Measurements from ENCODE around the gene SNTG2. TPM values are rescaled to one million over a fixed set of nuclear protein-coding genes. Genes with fewer than 3 reads are reported as not detected.

Gene SNTG2
- total RNA-seq, 1 donor from 2014 or later, result 23.2 TPM

DNA sequence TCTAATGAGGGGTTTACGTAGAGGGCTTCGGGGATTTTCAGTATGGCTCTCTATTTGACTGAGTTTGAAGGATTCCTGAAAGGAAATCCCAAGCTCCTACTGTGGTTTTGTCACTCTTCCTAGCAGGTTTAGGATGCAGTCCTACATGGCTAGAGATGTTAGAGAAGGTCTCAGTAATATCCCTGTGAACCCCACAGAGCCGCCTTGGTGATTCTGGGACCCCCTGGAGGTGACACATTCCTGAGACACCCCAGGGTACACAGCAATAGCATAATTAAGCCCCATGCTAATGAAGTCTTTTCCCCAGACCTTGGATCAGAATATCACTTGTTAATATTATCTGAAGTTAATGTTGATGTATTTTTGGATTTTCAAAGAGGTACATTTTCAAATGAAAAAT lies 103.8 kb downstream of the SNTG2 start:
- H3K4me3 Mint-ChIP-seq (ENCODE audit: unreplicated experiment), result no peak overlapping the region
- H3K9me3 Mint-ChIP-seq (ENCODE audit: unreplicated experiment), result no peaks in the 10 kb centered on the region
- H3K27me3 Mint-ChIP-seq (ENCODE audit: unreplicated experiment), result peaks cover 2% of the 10 kb centered on the region
- H3K4me1 Mint-ChIP-seq (ENCODE audit: unreplicated experiment), result peaks cover 21% of the 10 kb centered on the region
- no peak for DNase-seq (ENCODE audit: low spot score)
- H3K27ac Mint-ChIP-seq (ENCODE audit: unreplicated experiment), result no peak overlapping the region
- TF ChIP-seq, protein P1, sequence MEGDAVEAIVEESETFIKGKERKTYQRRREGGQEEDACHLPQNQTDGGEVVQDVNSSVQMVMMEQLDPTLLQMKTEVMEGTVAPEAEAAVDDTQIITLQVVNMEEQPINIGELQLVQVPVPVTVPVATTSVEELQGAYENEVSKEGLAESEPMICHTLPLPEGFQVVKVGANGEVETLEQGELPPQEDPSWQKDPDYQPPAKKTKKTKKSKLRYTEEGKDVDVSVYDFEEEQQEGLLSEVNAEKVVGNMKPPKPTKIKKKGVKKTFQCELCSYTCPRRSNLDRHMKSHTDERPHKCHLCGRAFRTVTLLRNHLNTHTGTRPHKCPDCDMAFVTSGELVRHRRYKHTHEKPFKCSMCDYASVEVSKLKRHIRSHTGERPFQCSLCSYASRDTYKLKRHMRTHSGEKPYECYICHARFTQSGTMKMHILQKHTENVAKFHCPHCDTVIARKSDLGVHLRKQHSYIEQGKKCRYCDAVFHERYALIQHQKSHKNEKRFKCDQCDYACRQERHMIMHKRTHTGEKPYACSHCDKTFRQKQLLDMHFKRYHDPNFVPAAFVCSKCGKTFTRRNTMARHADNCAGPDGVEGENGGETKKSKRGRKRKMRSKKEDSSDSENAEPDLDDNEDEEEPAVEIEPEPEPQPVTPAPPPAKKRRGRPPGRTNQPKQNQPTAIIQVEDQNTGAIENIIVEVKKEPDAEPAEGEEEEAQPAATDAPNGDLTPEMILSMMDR (IDR thresholded peaks at IDR 0.05; ENCODE audit: unreplicated experiment), result no peak
- no peaks in the 10 kb centered on the region for H3K36me3 Mint-ChIP-seq (ENCODE audit: low read depth, unreplicated experiment)

DNA sequence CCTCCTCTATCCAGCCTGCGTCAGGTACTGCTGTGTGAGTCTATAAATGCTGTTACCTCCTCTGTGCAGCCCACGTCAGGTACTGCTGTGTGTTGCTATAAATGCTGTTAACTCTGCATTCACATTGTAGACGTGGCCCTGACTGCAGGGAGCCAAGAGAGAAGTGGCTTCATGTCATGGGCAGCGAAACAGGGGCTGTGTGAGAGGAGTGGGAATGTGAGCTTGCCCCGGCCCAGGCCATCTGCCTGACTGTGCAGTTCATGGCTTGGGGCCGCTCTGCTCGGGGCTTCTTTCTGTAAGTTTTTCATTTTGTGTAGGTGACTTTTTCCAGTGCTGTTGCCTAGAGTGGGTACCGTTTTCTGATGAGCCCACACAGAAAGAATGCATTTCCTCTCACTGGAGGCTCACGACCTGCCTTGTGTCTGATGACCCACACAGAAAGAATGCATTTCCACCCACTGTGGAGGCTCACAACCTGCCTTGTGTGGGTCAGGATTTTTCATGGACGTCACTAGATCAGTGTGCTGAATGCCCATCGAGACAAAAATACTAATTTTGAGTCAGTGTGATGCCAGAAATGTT lies 104.5 kb downstream of the SNTG2 start:
- Mint-ChIP-seq H3K4me1 (ENCODE audit: unreplicated experiment) (peaks cover 21% of the 10 kb centered on the region), H3K36me3 (ENCODE audit: low read depth, unreplicated experiment) (no peaks in the 10 kb centered on the region), H3K4me3 (ENCODE audit: unreplicated experiment) (peak overlapping the region; percentile 82), H3K9me3 (ENCODE audit: unreplicated experiment) (no peaks in the 10 kb centered on the region), H3K27me3 (ENCODE audit: unreplicated experiment) (peaks cover 2% of the 10 kb centered on the region), H3K27ac (ENCODE audit: unreplicated experiment) (peak overlapping the region; percentile 58)
- TF ChIP-seq, protein P1 (IDR thresholded peaks at IDR 0.05; ENCODE audit: unreplicated experiment), result no peak
- DNase-seq (ENCODE audit: low spot score), result no peak

DNA sequence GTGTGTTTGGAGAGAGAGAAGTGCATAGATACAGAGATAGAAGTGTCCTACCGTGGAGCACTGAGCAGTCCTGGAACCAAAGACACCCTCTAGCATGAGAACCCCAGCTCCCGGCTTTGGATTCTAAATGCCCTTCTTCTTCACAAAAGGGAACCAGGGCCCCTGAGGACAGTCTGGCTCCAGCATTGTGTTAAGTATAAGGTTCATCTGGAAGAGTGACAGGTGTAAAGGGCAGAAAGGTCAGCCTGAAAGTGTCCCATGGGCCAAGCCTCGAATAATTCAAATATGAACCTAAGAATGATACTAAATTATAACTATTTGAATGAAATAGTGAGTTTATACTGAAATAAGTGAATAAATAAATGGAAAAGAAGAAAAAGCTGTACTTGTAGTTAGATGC lies 109.7 kb downstream of the SNTG2 start:
- no peak for DNase-seq (ENCODE audit: low spot score)
- TF ChIP-seq, protein P1 (IDR thresholded peaks at IDR 0.05; ENCODE audit: unreplicated experiment), result no peak

DNA sequence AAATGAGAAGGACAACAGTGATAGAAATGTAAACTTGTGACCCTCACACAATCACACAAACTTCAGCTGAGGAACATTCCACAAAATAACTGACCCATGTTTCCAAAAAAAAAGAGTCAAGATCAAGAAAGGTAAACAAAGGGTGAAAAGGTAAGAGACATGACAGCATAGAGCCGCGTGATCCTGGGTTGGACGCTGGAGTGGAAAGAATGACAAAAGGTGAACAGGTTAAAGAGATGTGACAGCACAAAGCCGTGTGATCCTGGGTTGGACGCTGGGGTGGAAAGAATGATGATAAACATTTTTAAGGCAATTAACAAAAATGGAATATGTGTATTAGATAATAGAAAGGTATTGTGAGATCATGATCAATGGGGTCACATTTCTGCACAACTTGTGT lies 110.3 kb downstream of the SNTG2 start:
- Mint-ChIP-seq H3K4me3 (ENCODE audit: unreplicated experiment) (no peak overlapping the region), H3K4me1 (ENCODE audit: unreplicated experiment) (peaks cover 11% of the 10 kb centered on the region), H3K27me3 (ENCODE audit: unreplicated experiment) (no peaks in the 10 kb centered on the region), H3K36me3 (ENCODE audit: low read depth, unreplicated experiment) (no peaks in the 10 kb centered on the region), H3K9me3 (ENCODE audit: unreplicated experiment) (no peaks in the 10 kb centered on the region), H3K27ac (ENCODE audit: unreplicated experiment) (no peak overlapping the region)
- TF ChIP-seq, protein P1 (IDR thresholded peaks at IDR 0.05; ENCODE audit: unreplicated experiment), result no peak
- DNase-seq (ENCODE audit: low spot score), result no peak

More for the DNA sequence above, 109.7 kb downstream of the SNTG2 start:
- peaks cover 17% of the 10 kb centered on the region for H3K4me1 Mint-ChIP-seq (ENCODE audit: unreplicated experiment)
- H3K9me3 Mint-ChIP-seq (ENCODE audit: unreplicated experiment), result no peaks in the 10 kb centered on the region
- H3K27ac Mint-ChIP-seq (ENCODE audit: unreplicated experiment), result no peak overlapping the region
- H3K4me3 Mint-ChIP-seq (ENCODE audit: unreplicated experiment), result no peak overlapping the region
- no peaks in the 10 kb centered on the region for H3K27me3 Mint-ChIP-seq (ENCODE audit: unreplicated experiment)
- H3K36me3 Mint-ChIP-seq (ENCODE audit: low read depth, unreplicated experiment), result no peaks in the 10 kb centered on the region

DNA sequence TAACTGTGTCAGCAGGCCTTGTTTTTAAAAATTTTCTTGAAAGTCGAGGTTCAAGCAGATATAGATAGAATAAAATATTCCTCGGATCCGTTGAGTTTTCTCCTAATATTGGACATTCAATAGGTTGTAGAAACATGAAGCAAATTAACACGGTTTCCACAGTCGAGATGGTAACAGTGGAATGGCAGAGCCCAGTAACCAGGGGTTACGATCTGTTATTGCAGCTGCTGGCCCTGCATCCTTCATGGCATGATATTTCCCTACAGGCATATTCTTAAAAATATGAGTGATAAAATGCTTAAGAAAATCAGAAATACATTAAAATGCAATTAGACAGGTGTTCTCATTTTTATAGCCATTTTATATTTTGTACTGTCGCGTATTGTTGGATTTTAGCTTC lies 117.6 kb downstream of the SNTG2 start:
- no peak overlapping the region for H3K27ac Mint-ChIP-seq (ENCODE audit: unreplicated experiment)
- H3K4me3 Mint-ChIP-seq (ENCODE audit: unreplicated experiment), result no peak overlapping the region
- H3K9me3 Mint-ChIP-seq (ENCODE audit: unreplicated experiment), result no peaks in the 10 kb centered on the region
- H3K36me3 Mint-ChIP-seq (ENCODE audit: low read depth, unreplicated experiment), result no peaks in the 10 kb centered on the region
- peaks cover 2% of the 10 kb centered on the region for H3K4me1 Mint-ChIP-seq (ENCODE audit: unreplicated experiment)
- no peak for DNase-seq (ENCODE audit: low spot score)
- TF ChIP-seq, protein P1 (IDR thresholded peaks at IDR 0.05; ENCODE audit: unreplicated experiment), result no peak
- peaks cover 1% of the 10 kb centered on the region for H3K27me3 Mint-ChIP-seq (ENCODE audit: unreplicated experiment)

Data from endothelial cell (in vitro differentiated cells).